ENCODE results near the gene JMJD8.

The JMJD8 gene

DNA sequence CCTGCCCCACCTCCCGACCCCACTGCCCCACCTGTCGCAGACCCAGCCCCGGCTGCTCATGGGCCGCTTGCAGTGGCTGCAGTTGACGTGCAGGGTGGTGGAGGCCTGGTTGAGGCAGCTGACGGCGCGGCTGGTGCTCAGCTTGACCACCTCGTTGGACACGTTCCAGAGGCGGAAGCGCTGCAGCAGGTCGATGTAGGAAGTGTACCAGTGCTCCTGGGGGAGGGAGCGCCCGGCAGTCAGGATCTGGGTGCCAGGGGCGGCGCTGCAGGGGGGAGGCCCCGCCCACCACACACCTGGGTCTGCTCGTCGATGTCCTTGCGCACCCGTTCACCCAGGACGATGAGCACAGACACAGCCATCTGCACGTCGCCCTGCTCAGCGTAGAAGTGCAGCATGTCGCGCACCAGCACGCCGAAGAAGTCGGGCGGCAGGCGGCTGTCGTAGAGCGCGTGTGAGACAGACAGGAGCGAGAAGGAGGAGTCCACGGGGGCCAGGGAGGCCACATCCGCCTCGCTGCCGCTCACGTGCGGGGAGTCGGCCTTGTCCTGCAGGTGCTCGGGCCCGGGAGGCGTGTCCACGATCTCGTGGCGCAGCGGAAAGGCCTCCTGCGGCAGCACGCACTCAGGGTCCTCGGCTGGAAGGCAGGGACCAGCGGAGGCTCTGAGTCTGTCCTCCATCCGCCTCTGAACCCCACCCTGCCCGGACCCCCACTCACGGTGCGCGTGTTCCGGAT is 995 bp upstream of the JMJD8 start:
- TF ChIP-seq, protein P1, sequence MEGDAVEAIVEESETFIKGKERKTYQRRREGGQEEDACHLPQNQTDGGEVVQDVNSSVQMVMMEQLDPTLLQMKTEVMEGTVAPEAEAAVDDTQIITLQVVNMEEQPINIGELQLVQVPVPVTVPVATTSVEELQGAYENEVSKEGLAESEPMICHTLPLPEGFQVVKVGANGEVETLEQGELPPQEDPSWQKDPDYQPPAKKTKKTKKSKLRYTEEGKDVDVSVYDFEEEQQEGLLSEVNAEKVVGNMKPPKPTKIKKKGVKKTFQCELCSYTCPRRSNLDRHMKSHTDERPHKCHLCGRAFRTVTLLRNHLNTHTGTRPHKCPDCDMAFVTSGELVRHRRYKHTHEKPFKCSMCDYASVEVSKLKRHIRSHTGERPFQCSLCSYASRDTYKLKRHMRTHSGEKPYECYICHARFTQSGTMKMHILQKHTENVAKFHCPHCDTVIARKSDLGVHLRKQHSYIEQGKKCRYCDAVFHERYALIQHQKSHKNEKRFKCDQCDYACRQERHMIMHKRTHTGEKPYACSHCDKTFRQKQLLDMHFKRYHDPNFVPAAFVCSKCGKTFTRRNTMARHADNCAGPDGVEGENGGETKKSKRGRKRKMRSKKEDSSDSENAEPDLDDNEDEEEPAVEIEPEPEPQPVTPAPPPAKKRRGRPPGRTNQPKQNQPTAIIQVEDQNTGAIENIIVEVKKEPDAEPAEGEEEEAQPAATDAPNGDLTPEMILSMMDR (IDR thresholded peaks at IDR 0.05): no peak
- TF ChIP-seq ZFX (IDR thresholded peaks at IDR 0.05; ENCODE audit: borderline replicate concordance): no peak
- peak overlapping the region; percentile 98 for H3K27ac ChIP-seq

DNA sequence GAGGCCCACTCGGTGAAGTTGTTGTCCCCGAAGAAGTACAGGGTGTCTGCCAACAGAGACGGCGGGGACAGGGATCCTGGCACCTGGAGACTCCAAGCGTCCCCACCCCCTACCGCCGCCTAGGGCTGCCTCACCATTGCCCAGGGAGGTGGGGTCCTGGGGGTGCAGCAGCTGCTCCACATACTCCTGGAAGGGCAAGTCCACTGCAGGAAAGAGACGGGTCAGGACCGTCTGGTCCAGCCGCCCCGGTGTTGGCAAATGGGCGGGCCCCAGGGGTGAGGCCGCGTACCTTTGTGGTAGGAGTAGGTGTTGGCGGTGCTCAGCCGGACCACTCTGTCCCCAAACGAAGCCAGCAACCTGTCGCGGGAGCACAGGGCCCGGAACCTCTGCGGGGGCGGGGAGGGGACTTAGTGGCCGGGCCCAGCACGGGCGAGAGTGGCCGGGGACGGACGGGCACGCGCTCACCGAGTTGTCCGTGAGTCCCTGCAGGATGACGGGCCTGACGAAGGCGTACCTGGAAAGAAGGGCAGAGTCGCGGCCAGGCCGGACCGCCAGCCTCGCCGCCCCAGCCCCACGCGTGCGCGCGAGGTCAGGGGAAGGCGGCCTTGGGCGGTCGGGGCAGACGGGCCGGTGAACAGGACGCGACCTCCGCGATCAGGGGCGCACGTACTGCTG is 601 bp downstream of the JMJD8 start:
- TF ChIP-seq ZFX (IDR thresholded peaks at IDR 0.05; ENCODE audit: borderline replicate concordance): no peak
- TF ChIP-seq, protein P1 (IDR thresholded peaks at IDR 0.05): no peak

DNA sequence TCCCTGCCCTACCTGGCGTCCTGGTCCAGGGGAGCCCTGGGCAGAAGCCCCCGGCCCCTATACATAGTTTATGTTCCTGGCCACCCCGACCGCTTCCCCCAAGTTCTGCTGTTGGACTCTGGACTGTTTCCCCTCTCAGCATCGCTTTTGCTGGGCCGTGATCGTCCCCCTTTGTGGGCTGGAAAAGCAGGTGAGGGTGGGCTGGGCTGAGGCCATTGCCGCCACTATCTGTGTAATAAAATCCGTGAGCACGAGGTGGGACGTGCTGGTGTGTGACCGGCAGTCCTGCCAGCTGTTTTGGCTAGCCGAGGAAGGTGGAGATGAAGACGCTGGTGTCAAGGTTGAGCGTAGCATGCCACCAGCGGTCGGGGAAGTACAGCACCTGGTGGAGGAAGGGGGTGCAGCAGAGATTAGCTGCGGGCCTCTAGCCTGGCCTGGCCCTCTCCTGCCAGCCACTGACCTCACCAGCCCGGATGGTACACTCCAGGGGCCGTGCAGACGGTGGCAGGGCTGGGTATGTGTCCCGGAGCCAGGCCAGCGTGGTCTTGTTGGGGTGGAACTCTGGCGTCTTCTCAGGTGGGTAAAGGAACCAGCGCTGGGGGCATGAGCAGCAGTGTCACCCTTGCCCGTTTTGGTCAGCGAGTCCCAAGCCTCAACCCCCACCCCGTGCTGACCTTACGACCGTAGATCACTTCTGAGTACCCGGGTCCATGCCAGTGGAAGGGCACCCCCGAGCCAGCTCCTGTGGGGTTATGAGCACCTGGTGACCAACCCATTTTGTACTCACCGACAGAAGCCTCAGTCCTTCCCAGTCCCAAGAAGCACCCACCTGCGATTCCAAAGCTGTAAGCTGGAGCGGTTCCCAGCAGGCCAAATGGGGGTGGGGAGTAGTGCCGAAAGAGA is 1.4 kb downstream of the JMJD8 start:
- TF ChIP-seq, protein P1 (IDR thresholded peaks at IDR 0.05): no peak
- TF ChIP-seq ZFX (IDR thresholded peaks at IDR 0.05; ENCODE audit: borderline replicate concordance): no peak
- peak overlapping the region; percentile 98 for H3K27ac ChIP-seq

More for the DNA sequence above, 601 bp downstream of the JMJD8 start:
- peak overlapping the region; percentile 98 for H3K27ac ChIP-seq

DNA sequence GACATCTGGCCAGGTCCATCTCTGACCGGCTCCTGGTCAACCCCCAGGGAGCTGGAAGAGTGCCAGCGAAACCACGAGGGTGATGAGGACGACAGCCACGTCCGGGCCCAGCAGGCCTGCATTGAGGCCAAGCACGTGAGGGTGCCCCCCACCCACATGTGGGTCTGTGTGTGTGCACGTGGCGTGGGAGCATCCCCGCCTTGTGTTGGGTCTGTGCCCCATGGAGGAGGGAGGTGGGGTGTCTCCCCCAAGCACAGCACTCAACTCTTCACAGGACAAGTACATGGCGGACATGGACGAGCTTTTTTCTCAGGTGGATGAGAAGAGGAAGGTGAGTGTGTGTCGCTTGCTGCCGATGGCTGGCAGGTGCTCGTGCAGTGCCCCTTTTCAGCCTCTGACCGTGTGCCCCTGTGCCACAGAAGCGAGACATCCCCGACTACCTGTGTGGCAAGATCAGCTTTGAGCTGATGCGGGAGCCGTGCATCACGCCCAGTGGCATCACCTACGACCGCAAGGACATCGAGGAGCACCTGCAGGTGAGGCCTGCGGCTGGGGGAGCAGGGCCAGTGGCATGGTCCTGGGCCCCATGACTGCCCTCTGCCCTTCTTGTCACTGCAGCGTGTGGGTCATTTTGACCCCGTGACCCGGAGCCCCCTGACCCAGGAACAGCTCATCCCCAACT is 2.2 kb downstream of the JMJD8 start:
- TF ChIP-seq, protein P1 (IDR thresholded peaks at IDR 0.05): no peak
- TF ChIP-seq ZFX (IDR thresholded peaks at IDR 0.05; ENCODE audit: borderline replicate concordance): no peak
- peak overlapping the region; percentile 98 for H3K27ac ChIP-seq

DNA sequence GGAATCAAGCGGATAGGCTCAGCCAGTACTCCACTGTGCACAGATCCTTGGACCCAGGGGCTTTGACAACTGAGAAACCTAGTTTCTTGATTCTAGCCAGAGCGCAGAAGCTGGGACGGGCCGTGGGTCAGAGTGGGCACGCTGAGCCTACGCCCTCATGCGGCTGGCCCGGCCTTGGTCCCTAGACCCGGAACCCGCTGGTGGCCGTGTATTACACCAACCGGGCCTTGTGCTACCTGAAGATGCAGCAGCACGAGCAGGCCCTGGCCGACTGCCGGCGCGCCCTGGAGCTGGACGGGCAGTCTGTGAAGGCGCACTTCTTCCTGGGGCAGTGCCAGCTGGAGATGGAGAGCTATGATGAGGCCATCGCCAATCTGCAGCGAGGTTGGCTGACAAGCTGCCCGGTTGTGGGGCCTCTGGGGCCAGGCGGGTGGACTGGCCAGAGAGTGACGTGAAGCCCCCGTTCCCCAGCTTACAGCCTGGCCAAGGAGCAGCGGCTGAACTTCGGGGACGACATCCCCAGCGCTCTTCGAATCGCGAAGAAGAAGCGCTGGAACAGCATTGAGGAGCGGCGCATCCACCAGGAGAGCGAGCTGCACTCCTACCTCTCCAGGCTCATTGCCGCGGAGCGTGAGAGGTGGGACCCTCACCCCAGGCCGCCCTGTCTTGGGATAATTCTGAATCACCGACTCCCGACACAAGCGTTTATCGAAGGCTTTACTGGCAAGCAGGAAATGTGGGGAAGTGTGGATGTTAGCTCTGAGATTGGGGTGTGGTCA is 3.0 kb downstream of the JMJD8 start:
- TF ChIP-seq ZFX (IDR thresholded peaks at IDR 0.05; ENCODE audit: borderline replicate concordance): no peak
- TF ChIP-seq, protein P1 (IDR thresholded peaks at IDR 0.05): peak; percentile 34
- peak overlapping the region; percentile 98 for H3K27ac ChIP-seq

DNA sequence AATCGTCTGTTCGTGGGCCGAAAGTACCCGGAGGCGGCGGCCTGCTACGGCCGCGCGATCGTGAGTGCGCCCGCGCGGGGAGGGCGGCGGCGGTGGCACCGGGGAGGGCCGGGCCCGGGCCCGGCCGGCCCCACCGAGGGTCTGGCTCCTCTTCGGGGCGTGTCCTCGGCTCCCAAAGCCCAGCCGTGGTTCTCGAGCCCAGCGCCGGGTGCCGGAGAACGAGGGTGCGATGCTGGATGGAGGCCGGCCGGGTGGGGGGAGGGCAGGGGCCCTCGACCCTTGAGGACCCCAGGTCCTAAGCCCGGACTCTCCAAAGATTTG is 3.5 kb downstream of the JMJD8 start:
- H3K27ac ChIP-seq: peak overlapping the region; percentile 98
- no peak for TF ChIP-seq ZFX (IDR thresholded peaks at IDR 0.05; ENCODE audit: borderline replicate concordance)
- TF ChIP-seq, protein P1 (IDR thresholded peaks at IDR 0.05): no peak
